BJ (cell line): ENCODE data around the gene TOMT. TPM values are rescaled to one million over a fixed set of nuclear protein-coding genes. Genes with fewer than 3 reads are reported as not detected.

ENCODE experiments used
- CTCF ChIA-PET: fragments of 350-600 bp; formaldehyde crosslinking; extraction: SDS; loops from one replicate; lab custom pipeline; 2021; ENCODE audit warnings: antibody characterized with exemption, inconsistent platforms; lab: Yijun Ruan, JAX
- POLR2A ChIA-PET: fragments of 300-600 bp; sonication (Branson Sonifier 250); formaldehyde crosslinking; extraction: SDS; loops from one replicate; lab custom pipeline; 2021; ENCODE audit warnings: antibody characterized with exemption; lab: Charles Lee
- DNase-seq: peaks from one replicate; pipeline ENCODE4 v3.0.0-alpha.2; 2011; ENCODE audit warnings: low read depth
- H3K27me3 ChIP-seq: 2 replicates; pipeline ENCODE4 v1.6.0; 2011; ENCODE audit warnings: low read length; ENCODE audit not compliant: control insufficient read depth, insufficient read depth
- H3K36me3 ChIP-seq: 2 replicates; pipeline ENCODE4 v1.5.1; 2011; ENCODE audit warnings: low read length; ENCODE audit not compliant: control insufficient read depth, insufficient read depth
- H3K4me3 ChIP-seq: 2 replicates; pipeline ENCODE4 v1.5.1; 2011; ENCODE audit warnings: low read depth, mild to moderate bottlenecking, control low read depth, low read length
- polyA minus RNA-seq: library from RNA; depleted of rRNA, polyadenylated mRNA; stranded (reverse); fragments of >200 nt; gene quantifications from 2 replicates; pipeline ENCODE4 v1.2.3, GENCODE V29; 2011; rRNA and poly(A)+ RNA removed
- polyA plus RNA-seq: library from polyadenylated mRNA; depleted of rRNA; stranded (reverse); fragments of >200 nt; gene quantifications from 2 replicates; pipeline ENCODE4 v1.2.3, GENCODE V29; 2011; rRNA removed
- TF ChIP-seq, protein P1 (sequence below): IDR thresholded peaks from 2 replicates; pipeline ENCODE4 v1.5.1; 2011; ENCODE audit warnings: low read depth, mild to moderate bottlenecking, control low read depth, inconsistent platforms, low read length, moderate library complexity; ENCODE audit not compliant: insufficient read depth

TOMT gene, protein sequence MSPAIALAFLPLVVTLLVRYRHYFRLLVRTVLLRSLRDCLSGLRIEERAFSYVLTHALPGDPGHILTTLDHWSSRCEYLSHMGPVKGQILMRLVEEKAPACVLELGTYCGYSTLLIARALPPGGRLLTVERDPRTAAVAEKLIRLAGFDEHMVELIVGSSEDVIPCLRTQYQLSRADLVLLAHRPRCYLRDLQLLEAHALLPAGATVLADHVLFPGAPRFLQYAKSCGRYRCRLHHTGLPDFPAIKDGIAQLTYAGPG
- polyA plus RNA-seq (not detected in 2 replicates), polyA minus RNA-seq (not detected in 2 replicates)

- Histone ChIP-seq H3K4me3 (no peak within 1 kb of the TSS), H3K36me3 (peaks cover 12% of the 10 kb centered on the region), H3K27me3 (no peaks in the 10 kb centered on the region)
- POLR2A ChIA-PET, result no interaction called here
- CTCF ChIA-PET, result interaction anchor here (1.4 kb wide), 1 partner anchor 132 kb away, joined by 3 read pairs; no protein-coding TSS in a partner anchor
- DNase-seq, result no peak
- TF ChIP-seq, protein P1, sequence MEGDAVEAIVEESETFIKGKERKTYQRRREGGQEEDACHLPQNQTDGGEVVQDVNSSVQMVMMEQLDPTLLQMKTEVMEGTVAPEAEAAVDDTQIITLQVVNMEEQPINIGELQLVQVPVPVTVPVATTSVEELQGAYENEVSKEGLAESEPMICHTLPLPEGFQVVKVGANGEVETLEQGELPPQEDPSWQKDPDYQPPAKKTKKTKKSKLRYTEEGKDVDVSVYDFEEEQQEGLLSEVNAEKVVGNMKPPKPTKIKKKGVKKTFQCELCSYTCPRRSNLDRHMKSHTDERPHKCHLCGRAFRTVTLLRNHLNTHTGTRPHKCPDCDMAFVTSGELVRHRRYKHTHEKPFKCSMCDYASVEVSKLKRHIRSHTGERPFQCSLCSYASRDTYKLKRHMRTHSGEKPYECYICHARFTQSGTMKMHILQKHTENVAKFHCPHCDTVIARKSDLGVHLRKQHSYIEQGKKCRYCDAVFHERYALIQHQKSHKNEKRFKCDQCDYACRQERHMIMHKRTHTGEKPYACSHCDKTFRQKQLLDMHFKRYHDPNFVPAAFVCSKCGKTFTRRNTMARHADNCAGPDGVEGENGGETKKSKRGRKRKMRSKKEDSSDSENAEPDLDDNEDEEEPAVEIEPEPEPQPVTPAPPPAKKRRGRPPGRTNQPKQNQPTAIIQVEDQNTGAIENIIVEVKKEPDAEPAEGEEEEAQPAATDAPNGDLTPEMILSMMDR, result no peak
Observed at GRCh38 chr11:72105888-72106287, at the start of gene TOMT. TSS of gene TOMT (plus strand) at chr11:72105924. CDS start at chr11:72105952, 28 bp downstream.

DNA sequence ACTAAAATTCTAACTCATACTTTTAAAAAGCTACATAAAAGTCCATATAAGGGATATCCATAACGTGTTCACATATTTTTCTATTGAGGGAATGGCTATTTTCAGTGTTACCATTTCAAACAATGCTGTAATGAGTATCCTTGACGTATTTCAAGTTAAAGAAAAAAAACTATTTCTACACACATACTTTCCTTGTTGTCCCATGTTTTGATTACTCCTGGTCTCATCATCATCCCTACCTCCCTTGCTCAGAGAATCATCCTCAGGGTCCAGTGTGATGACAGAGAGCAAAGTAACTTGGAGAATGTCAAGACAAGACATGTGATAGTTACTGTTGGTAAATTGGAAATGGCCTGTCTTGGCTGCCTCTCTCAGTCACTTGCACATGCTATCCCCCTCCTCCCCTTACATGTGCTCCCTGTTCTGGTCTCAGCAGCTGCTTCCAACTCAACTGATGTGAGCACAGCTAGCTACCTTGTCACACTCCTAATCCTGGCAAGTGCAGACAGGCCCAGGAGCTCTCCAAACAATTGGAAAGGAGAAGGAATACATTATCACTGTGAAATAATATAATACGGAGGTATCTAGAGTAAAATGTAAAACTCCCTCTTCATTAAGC, 47.2 kb upstream of the TOMT start:
- DNase-seq, result no peak
- CTCF ChIA-PET, result interaction anchor here (0.7 to 1.9 kb wide), 3 partner anchors 10 to 19 kb away, joined by 3 to 7 read pairs (median 4); no protein-coding TSS in a partner anchor
- H3K4me3 ChIP-seq, result no peak overlapping the region
- no peaks in the 10 kb centered on the region for H3K27me3 ChIP-seq
- POLR2A ChIA-PET, result no interaction called here
- H3K36me3 ChIP-seq, result no peaks in the 10 kb centered on the region
- TF ChIP-seq, protein P1, result no peak

- POLR2A ChIA-PET, result no interaction called here
- TF ChIP-seq, protein P1, result no peak
- H3K4me3 ChIP-seq, result no peak overlapping the region
- no peak for DNase-seq
- no peaks in the 10 kb centered on the region; the same call in 1 of the 2 replicates for H3K36me3 ChIP-seq
- CTCF ChIA-PET, result interaction anchor here (1.1 to 1.6 kb wide), 2 partner anchors 12 to 14 kb away, joined by 3 read pairs; no protein-coding TSS in a partner anchor
- no peaks in the 10 kb centered on the region for H3K27me3 ChIP-seq
Observed at GRCh38 chr11:72061739-72062396, 43.9 kb upstream of the TOMT start.

DNA sequence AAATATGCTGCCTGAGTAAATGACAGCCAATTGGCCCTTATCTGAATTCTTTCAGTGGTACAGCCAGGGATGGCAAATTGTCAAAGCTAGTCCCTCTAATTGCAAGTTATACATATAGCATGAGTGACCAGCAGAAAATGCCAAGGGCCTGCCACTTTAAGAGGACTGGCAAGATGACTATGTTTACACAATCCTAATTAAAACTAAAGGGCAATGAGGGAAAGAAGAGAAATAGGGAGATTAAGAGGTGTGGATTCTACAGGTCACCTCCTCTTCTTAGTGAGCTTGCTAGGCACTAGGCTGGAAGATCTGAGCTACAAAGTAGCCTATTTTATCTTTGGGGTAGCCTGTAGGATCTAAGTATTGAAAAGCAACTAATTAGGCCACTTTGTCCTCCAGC, 38.9 kb upstream of the TOMT start:
- DNase-seq, result no peak
- H3K4me3 ChIP-seq, result no peak overlapping the region
- H3K36me3 ChIP-seq, result no peaks in the 10 kb centered on the region; the same call in 1 of the 2 replicates
- POLR2A ChIA-PET, result no interaction called here
- TF ChIP-seq, protein P1, result no peak
- H3K27me3 ChIP-seq, result no peaks in the 10 kb centered on the region
- CTCF ChIA-PET, result interaction anchor here (0.8 to 1.4 kb wide), 3 partner anchors 13 to 26 kb away, joined by 3 to 5 read pairs (median 3); no protein-coding TSS in a partner anchor
